ENCODE data around the gene FAM13C.

Gene FAM13C

DNA sequence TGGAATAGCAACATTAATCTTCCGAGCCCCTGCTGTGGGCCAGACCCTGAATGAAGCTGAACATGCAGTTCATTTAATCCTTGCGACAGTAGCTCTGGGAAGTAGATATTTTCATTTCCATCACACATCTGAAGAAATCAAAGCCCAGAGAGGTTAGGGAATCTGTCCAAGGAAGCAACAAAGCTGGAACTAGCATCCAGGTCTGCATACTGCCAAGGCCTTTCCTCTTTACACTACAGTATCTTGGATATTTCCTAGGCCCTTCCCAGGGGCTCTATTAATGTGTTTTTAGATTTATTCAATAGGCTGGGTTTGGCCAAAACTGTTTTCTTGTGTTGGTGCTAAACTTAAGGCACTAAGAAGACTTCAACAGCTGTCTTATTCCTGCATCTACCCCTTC is 48.1 kb downstream of the FAM13C start:
- Mint-ChIP-seq H3K27me3 (ENCODE audit: low read depth, poor library complexity) (no peaks in the 10 kb centered on the region), H3K9me3 (no peaks in the 10 kb centered on the region), H3K27ac (no peak overlapping the region), H3K4me1 (peaks cover 5% of the 10 kb centered on the region), H3K4me3 (no peak overlapping the region), H3K36me3 (ENCODE audit: low read depth) (no peaks in the 10 kb centered on the region)
- TF ChIP-seq, protein P1, sequence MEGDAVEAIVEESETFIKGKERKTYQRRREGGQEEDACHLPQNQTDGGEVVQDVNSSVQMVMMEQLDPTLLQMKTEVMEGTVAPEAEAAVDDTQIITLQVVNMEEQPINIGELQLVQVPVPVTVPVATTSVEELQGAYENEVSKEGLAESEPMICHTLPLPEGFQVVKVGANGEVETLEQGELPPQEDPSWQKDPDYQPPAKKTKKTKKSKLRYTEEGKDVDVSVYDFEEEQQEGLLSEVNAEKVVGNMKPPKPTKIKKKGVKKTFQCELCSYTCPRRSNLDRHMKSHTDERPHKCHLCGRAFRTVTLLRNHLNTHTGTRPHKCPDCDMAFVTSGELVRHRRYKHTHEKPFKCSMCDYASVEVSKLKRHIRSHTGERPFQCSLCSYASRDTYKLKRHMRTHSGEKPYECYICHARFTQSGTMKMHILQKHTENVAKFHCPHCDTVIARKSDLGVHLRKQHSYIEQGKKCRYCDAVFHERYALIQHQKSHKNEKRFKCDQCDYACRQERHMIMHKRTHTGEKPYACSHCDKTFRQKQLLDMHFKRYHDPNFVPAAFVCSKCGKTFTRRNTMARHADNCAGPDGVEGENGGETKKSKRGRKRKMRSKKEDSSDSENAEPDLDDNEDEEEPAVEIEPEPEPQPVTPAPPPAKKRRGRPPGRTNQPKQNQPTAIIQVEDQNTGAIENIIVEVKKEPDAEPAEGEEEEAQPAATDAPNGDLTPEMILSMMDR (IDR thresholded peaks at IDR 0.05), result no peak
- DNase-seq, result no peak

DNA sequence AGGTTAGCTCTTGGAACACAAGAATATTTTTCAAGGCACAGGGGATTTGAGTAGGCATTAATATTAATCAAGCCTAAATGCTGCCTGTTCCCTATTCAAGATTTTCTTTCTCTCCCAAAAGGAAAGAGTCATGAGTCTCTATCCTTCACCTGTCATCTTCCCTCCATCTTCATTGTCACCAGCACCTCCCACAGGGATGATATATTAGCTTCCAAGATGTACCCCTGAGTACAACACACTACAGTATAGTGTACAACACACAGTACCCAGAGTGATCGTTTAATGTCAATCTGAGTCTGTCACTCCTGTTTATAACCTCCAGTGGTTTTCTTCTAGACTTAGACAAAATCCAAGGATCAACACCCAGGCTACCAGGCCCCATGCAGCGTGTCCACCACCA is 50.1 kb downstream of the FAM13C start:
- Mint-ChIP-seq H3K9me3 (no peaks in the 10 kb centered on the region), H3K27me3 (ENCODE audit: low read depth, poor library complexity) (no peaks in the 10 kb centered on the region), H3K36me3 (ENCODE audit: low read depth) (no peaks in the 10 kb centered on the region), H3K4me3 (no peak overlapping the region), H3K4me1 (peaks cover 5% of the 10 kb centered on the region), H3K27ac (no peak overlapping the region)
- TF ChIP-seq, protein P1 (IDR thresholded peaks at IDR 0.05), result no peak
- no peak for DNase-seq

DNA sequence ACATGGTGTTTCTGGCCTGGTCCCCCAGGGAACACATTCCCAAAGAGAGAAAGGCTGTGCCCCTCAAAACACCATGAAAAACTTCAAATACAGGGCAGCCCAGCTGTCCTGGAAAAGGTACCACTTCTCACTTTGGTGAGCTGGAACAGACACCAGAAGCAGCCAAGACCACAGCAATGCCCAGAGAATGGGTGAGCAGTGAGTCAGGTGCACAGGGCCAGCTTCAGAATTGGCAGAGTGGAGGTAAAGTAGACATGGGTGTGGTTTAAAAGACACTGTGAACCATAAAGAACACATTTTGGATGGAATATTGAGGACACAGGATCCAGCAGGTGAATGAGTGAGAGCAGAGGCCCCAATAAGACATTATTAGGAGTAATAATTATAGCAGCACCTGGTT is 51.3 kb downstream of the FAM13C start:
- H3K27ac Mint-ChIP-seq, result no peak overlapping the region
- H3K36me3 Mint-ChIP-seq (ENCODE audit: low read depth), result no peaks in the 10 kb centered on the region
- no peaks in the 10 kb centered on the region for H3K9me3 Mint-ChIP-seq
- TF ChIP-seq, protein P1 (IDR thresholded peaks at IDR 0.05), result no peak
- no peak overlapping the region for H3K4me3 Mint-ChIP-seq
- DNase-seq, result no peak
- peaks cover 5% of the 10 kb centered on the region for H3K4me1 Mint-ChIP-seq
- H3K27me3 Mint-ChIP-seq (ENCODE audit: low read depth, poor library complexity), result peaks cover 4% of the 10 kb centered on the region

DNA sequence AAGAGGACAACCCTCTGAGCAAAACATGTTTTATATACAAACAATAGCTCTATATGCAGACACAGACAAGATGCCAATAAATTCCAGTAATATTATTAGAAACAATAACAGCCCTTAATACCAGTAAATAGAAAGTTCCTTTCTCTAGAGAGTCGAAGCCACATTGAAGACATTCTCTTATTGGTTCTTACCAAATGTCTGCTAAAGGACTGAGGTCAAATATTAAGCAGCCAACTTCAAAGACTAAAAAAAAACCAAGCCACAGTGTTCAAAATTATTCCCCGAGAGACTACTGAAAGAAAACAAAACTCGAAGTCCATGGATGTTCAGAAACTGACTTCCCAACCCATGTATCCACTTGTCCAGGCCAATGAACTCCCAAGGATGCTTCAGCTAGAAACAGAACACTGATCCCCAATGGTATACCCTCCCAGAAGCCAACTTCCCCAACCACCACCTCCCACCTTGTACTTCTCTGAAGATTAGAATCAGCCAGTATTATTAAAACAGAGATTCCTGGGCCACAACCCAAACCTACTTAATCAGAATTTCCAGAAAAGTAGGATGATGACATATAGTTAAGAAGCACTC is 51.9 kb downstream of the FAM13C start:
- peaks cover 2% of the 10 kb centered on the region for H3K4me1 Mint-ChIP-seq
- H3K27me3 Mint-ChIP-seq (ENCODE audit: low read depth, poor library complexity), result peaks cover 4% of the 10 kb centered on the region
- H3K36me3 Mint-ChIP-seq (ENCODE audit: low read depth), result no peaks in the 10 kb centered on the region
- TF ChIP-seq, protein P1 (IDR thresholded peaks at IDR 0.05), result no peak
- H3K27ac Mint-ChIP-seq, result no peak overlapping the region
- no peaks in the 10 kb centered on the region for H3K9me3 Mint-ChIP-seq
- no peak overlapping the region for H3K4me3 Mint-ChIP-seq
- DNase-seq, result no peak

DNA sequence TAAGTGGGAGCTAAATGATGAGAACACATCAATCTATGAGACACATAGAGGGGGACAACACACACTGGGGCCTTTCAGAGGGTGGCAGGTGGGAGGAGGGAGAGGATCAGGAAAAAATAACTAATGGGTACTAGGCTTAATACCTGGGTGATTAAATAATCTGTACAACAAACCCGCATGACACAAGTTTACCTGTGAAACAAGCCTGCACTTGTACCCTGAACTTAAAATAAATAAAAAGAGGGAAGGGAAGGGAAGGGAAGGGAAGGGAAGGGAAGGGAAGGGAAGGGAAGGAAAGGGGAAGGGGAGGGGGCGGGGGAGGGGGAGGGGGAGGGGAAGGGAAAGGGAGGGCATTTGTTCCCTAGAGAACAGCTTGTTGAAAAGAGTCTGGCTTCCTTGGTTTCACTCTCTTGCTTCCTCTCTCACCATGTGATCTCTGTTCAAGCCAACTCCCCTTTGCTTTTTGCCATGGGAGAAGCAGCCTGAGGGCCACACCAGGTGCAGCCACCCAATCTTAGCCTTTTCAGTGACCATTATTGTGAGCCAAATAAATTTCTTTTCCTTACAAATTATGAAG is 57.7 kb downstream of the FAM13C start:
- no peak overlapping the region for H3K4me3 Mint-ChIP-seq
- H3K4me1 Mint-ChIP-seq, result peaks cover 9% of the 10 kb centered on the region
- H3K9me3 Mint-ChIP-seq, result no peaks in the 10 kb centered on the region
- no peak overlapping the region for H3K27ac Mint-ChIP-seq
- H3K27me3 Mint-ChIP-seq (ENCODE audit: low read depth, poor library complexity), result peaks cover 7% of the 10 kb centered on the region
- no peak for DNase-seq
- TF ChIP-seq, protein P1 (IDR thresholded peaks at IDR 0.05), result no peak
- no peaks in the 10 kb centered on the region for H3K36me3 Mint-ChIP-seq (ENCODE audit: low read depth)

DNA sequence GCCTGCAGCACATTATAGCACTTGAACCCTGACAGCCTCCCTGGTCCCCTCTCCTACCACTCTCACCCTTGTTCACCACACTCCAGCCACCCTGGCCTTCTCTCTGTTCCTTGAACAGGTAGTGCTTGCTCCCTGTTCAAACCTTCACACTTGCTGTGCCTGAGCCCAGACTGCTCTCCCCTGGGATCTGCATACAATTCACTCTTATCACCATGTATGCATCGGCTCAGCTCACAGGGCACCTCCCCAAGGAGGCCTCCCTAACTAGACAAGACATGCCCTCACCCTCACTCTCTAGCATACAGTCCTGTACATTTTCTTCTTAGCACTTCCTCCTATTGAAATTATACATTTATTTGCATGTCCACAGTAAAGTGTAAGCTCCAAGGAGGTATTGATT is 59.3 kb downstream of the FAM13C start:
- H3K4me1 Mint-ChIP-seq, result peaks cover 9% of the 10 kb centered on the region
- H3K27ac Mint-ChIP-seq, result no peak overlapping the region
- H3K36me3 Mint-ChIP-seq (ENCODE audit: low read depth), result no peaks in the 10 kb centered on the region
- H3K9me3 Mint-ChIP-seq, result no peaks in the 10 kb centered on the region
- TF ChIP-seq, protein P1 (IDR thresholded peaks at IDR 0.05), result no peak
- no peak overlapping the region for H3K4me3 Mint-ChIP-seq
- peaks cover 7% of the 10 kb centered on the region for H3K27me3 Mint-ChIP-seq (ENCODE audit: low read depth, poor library complexity)
- DNase-seq, result no peak

All from nephron progenitor cell (in vitro differentiated cells).